HepG2 (cell line): Measurements from ENCODE around the gene PRPF38A.

Experiments used
- DDIT3 ChIP-seq: sonication (generic); formaldehyde crosslinking; IDR thresholded peaks from 2 replicates; pipeline ENCODE4 v1.4.0; 2020; ENCODE audit warnings: mild to moderate bottlenecking, missing genetic modification reagents
- FOSL1 ChIP-seq: sonication (generic); formaldehyde crosslinking; IDR thresholded peaks from 2 replicates; pipeline ENCODE4 v1.9.0; 2021; ENCODE audit warnings: missing genetic modification reagents, borderline replicate concordance
- KDM4B ChIP-seq: sonication (generic); formaldehyde crosslinking; IDR thresholded peaks from 2 replicates; pipeline ENCODE4 v1.4.0; 2020; ENCODE audit warnings: missing genetic modification reagents
- RAD21 ChIP-seq: fragments of 450-650 bp; formaldehyde crosslinking; IDR thresholded peaks from 2 replicates; pipeline ENCODE4 v1.5.0; 2020; ENCODE audit warnings: mild to moderate bottlenecking
- TBL1XR1 ChIP-seq: fragments of 150-350 bp; IDR thresholded peaks from 2 replicates; pipeline ENCODE4 v1.6.1; 2014; ENCODE audit warnings: borderline replicate concordance, low read length; ENCODE audit not compliant: partially characterized antibody
- USF2 ChIP-seq, 2 experiments: sonication (generic) in 1 of 2; formaldehyde crosslinking in 1 of 2; IDR thresholded peaks; 2 replicates each; pipeline versions ENCODE4 v1.5.1 to v1.6.1; 2011 to 2020; ENCODE audit warnings: borderline replicate concordance in 1 of 2, low read depth in 1 of 2, low read length in 1 of 2, mild to moderate bottlenecking in 1 of 2, missing genetic modification reagents in 1 of 2, moderate library complexity in 1 of 2
- ZFP41 ChIP-seq: sonication (generic); formaldehyde crosslinking; IDR thresholded peaks from 2 replicates; pipeline ENCODE4 v1.4.0; 2020; ENCODE audit warnings: mild to moderate bottlenecking, missing genetic modification reagents, borderline replicate concordance
- ZNF274 ChIP-seq: sonication (generic); formaldehyde crosslinking; IDR thresholded peaks from 2 replicates; pipeline ENCODE4 v1.5.1; 2020; ENCODE audit warnings: mild to moderate bottlenecking, missing genetic modification reagents
- ZNF335 ChIP-seq: sonication (generic); formaldehyde crosslinking; IDR thresholded peaks from 2 replicates; pipeline ENCODE4 v1.4.0; 2020; ENCODE audit warnings: missing genetic modification reagents
- ZNF549 ChIP-seq: sonication (generic); formaldehyde crosslinking; IDR thresholded peaks from 2 replicates; pipeline ENCODE4 v1.5.0; 2020; ENCODE audit warnings: missing genetic modification reagents
- ZNF776 ChIP-seq: sonication (generic); formaldehyde crosslinking; IDR thresholded peaks from 2 replicates; pipeline ENCODE4 v1.4.0; 2020; ENCODE audit warnings: mild to moderate bottlenecking, missing genetic modification reagents
- ZZZ3 ChIP-seq: sonication (generic); formaldehyde crosslinking; IDR thresholded peaks from 2 replicates; pipeline ENCODE4 v1.4.0; 2020; ENCODE audit warnings: missing genetic modification reagents, mild to moderate bottlenecking, borderline replicate concordance
- TF ChIP-seq, protein P1 (sequence below): IDR thresholded peaks from 2 replicates; pipeline ENCODE4 v1.6.1; 2012; ENCODE audit warnings: inconsistent platforms

- TF ChIP-seq DDIT3 (CRISPR knock-in tag) (no peak), ZNF549 (CRISPR knock-in tag) (no peak), RAD21 (CRISPR knock-in tag) (no peak), ZFP41 (CRISPR knock-in tag) (no peak), FOSL1 (no peak), ZNF776 (CRISPR knock-in tag) (no peak), ZZZ3 (no peak), KDM4B (CRISPR knock-in tag) (no peak), ZNF274 (CRISPR knock-in tag) (no peak), ZNF335 (CRISPR knock-in tag) (no peak), TBL1XR1 (no peak), USF2 (IDR thresholded peaks at IDR 0.05; ENCODE audit: low read depth, low read length) (no peak), USF2 (CRISPR knock-in tag; IDR thresholded peaks at IDR 0.05; ENCODE audit: borderline replicate concordance) (no peak)
- TF ChIP-seq, protein P1, sequence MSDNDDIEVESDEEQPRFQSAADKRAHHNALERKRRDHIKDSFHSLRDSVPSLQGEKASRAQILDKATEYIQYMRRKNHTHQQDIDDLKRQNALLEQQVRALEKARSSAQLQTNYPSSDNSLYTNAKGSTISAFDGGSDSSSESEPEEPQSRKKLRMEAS, result no peak
Observed at GRCh38 chr1:52416811-52417210, 12.4 kb downstream of the PRPF38A start.
